ENCODE data around the gene INTS1.

DNA sequence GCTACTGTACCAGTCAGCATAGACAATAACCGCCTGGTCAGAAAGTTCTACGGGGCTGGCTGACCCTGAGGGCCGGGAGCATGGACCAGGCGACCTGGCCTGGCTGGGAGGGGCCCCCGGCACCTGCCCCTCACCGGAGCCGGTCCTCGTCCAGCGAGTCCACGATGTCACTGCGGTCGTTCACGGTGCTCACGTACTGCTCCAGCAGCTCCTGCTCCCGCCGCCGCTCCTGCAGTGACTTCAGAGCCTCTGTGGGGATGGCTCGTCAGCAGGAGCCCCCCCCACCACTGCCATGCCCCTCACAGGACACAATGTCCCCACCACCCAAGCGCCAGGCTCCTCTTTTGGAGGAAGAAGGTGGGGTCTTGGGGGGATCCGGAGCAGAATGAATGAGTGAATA lies 67.6 kb downstream of the INTS1 start:
- TF ChIP-seq EZH2 (IDR thresholded peaks at IDR 0.05; ENCODE audit: borderline replicate concordance, low read length): no peak
- TF ChIP-seq, protein P1, sequence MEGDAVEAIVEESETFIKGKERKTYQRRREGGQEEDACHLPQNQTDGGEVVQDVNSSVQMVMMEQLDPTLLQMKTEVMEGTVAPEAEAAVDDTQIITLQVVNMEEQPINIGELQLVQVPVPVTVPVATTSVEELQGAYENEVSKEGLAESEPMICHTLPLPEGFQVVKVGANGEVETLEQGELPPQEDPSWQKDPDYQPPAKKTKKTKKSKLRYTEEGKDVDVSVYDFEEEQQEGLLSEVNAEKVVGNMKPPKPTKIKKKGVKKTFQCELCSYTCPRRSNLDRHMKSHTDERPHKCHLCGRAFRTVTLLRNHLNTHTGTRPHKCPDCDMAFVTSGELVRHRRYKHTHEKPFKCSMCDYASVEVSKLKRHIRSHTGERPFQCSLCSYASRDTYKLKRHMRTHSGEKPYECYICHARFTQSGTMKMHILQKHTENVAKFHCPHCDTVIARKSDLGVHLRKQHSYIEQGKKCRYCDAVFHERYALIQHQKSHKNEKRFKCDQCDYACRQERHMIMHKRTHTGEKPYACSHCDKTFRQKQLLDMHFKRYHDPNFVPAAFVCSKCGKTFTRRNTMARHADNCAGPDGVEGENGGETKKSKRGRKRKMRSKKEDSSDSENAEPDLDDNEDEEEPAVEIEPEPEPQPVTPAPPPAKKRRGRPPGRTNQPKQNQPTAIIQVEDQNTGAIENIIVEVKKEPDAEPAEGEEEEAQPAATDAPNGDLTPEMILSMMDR (conservative IDR thresholded peaks at IDR 0.05 in 1 of 2, IDR thresholded peaks at IDR 0.05 in 1 of 2; ENCODE audit: extremely low read depth in 1 of 2, insufficient read depth in 1 of 2, low read depth in 1 of 2, low read length in 2 of 2): no peak
